HepG2 (cell line): ENCODE measurements around the gene PANK2. TPM values are rescaled to one million over a fixed set of nuclear protein-coding genes. Genes with fewer than 3 reads are reported as not detected.

ENCODE experiments used
- CREB1 ChIP-seq, 2 experiments: fragments of 450-650 bp in 1 of 2; IDR thresholded peaks; 2 replicates each; pipeline ENCODE4 v1.6.1; 2016 to 2017; ENCODE audit warnings: control low read depth in 1 of 2, mild to moderate bottlenecking in 1 of 2, missing compliant biosample characterization in 1 of 2, missing genetic modification characterization in 1 of 2
- CREM ChIP-seq, 2 experiments: sonication (generic) in 1 of 2; formaldehyde crosslinking in 1 of 2; IDR thresholded peaks; 2 replicates each; pipeline versions ENCODE4 v1.4.0 to v1.6.1; 2016 to 2020; ENCODE audit warnings: antibody characterized with exemption in 1 of 2, mild to moderate bottlenecking in 1 of 2, missing genetic modification reagents in 1 of 2
- EP300 ChIP-seq, 3 experiments: sonication (generic) in 1 of 3; formaldehyde crosslinking in 1 of 3; IDR thresholded peaks; 2 replicates each; pipeline versions ENCODE4 v1.5.1 to v1.6.1; 2011 to 2020; ENCODE audit warnings: low read depth in 2 of 3, low read length in 2 of 3, borderline replicate concordance in 1 of 3, improper control_type of control experiment in 1 of 3, mild to moderate bottlenecking in 1 of 3, missing genetic modification reagents in 1 of 3, moderate library complexity in 1 of 3
- FOXK2 ChIP-seq: fragments of 450-650 bp; IDR thresholded peaks from 2 replicates; pipeline ENCODE4 v1.6.1; 2016
- HNRNPL ChIP-seq: fragments of 200-400 bp; formaldehyde crosslinking; IDR thresholded peaks from 2 replicates; pipeline ENCODE4 v1.6.1; 2017; ENCODE audit warnings: mild to moderate bottlenecking, low read depth, low read length
- HNRNPUL1 ChIP-seq: fragments of 200-400 bp; formaldehyde crosslinking; IDR thresholded peaks from 2 replicates; pipeline ENCODE4 v1.6.1; 2017; ENCODE audit warnings: low read depth, mild to moderate bottlenecking, low read length, moderate library complexity
- MXD4 ChIP-seq: IDR thresholded peaks from 2 replicates; pipeline ENCODE4 v1.6.1; 2016; ENCODE audit warnings: mild to moderate bottlenecking, missing biosample characterization, missing genetic modification reagents
- NFE2 ChIP-seq: sonication (generic); formaldehyde crosslinking; IDR thresholded peaks from 2 replicates; pipeline ENCODE4 v1.4.0; 2020; ENCODE audit warnings: missing genetic modification reagents
- NFE2L2 ChIP-seq: fragments of 150-350 bp; IDR thresholded peaks from 2 replicates; pipeline ENCODE4 v1.6.1; 2014; ENCODE audit warnings: low read length
- SIN3A ChIP-seq: IDR thresholded peaks from 2 replicates; pipeline ENCODE4 v1.6.1; 2011; ENCODE audit warnings: low read depth, mild to moderate bottlenecking, control low read depth, low read length, borderline replicate concordance
- TEAD3 ChIP-seq: optimal IDR thresholded peaks from 2 replicates; pipeline ENCODE3; 2016; ENCODE audit warnings: borderline replicate concordance
- ZBTB7B ChIP-seq: sonication (generic); formaldehyde crosslinking; IDR thresholded peaks from 2 replicates; pipeline ENCODE4 v1.4.0; 2020; ENCODE audit warnings: missing genetic modification reagents
- ZNF230 ChIP-seq: sonication (generic); formaldehyde crosslinking; IDR thresholded peaks from 2 replicates; pipeline ENCODE4 v1.4.0; 2020; ENCODE audit warnings: mild to moderate bottlenecking, missing genetic modification reagents
- ZNF496 ChIP-seq: sonication (generic); formaldehyde crosslinking; IDR thresholded peaks from 2 replicates; pipeline ENCODE4 v1.8.1; 2023; ENCODE audit warnings: mild to moderate bottlenecking, moderate library complexity, missing genetic modification reagents; ENCODE audit not compliant: insufficient replicate concordance
- ZNF556 ChIP-seq: sonication (generic); formaldehyde crosslinking; IDR thresholded peaks from 2 replicates; pipeline ENCODE4 v1.4.0; 2020; ENCODE audit warnings: mild to moderate bottlenecking, missing genetic modification reagents, borderline replicate concordance
- ZNF616 ChIP-seq: sonication (generic); formaldehyde crosslinking; IDR thresholded peaks from 2 replicates; pipeline ENCODE4 v1.5.0; 2020; ENCODE audit warnings: low read depth, mild to moderate bottlenecking, missing genetic modification reagents
- ZNF691 ChIP-seq: sonication (generic); formaldehyde crosslinking; IDR thresholded peaks from 2 replicates; pipeline ENCODE4 v1.4.0; 2020; ENCODE audit warnings: missing genetic modification reagents, low read depth, mild to moderate bottlenecking, borderline replicate concordance
- ZSCAN30 ChIP-seq: sonication (generic); formaldehyde crosslinking; IDR thresholded peaks from 2 replicates; pipeline ENCODE4 v1.5.0; 2020; ENCODE audit warnings: mild to moderate bottlenecking, missing genetic modification reagents
- polyA plus RNA-seq, 8 experiments: library from polyadenylated mRNA; depleted of rRNA in 3 of 8; stranded (reverse) in 7 of 8; unstranded in 1 of 8; fragments of >200 nt; fragmentation: Illumina TruSeq in 4 of 8; extraction: Trizol in 4 of 8; gene quantifications; 2 replicates each; pipeline versions ENCODE4 v1.2.1 to v1.2.3, GENCODE V29; 2011 to 2016; ENCODE audit warnings: low read depth in 4 of 8, missing spikeins in 1 of 8, mixed read lengths in 1 of 8; ENCODE audit not compliant: insufficient read depth in 1 of 8
- total RNA-seq, 5 experiments: library from RNA; depleted of rRNA; stranded (reverse); fragments of >200 nt; fragmentation: Illumina TruSeq; extraction: Trizol; gene quantifications; 2 replicates each; pipeline ENCODE4 v1.2.3, GENCODE V29; 2016; ENCODE audit warnings: low read depth in 1 of 5
- TF ChIP-seq, protein P1 (sequence below), 2 experiments: sonication (generic) in 1 of 2; formaldehyde crosslinking in 1 of 2; IDR thresholded peaks; 2 replicates each; pipeline versions ENCODE4 v1.4.0 to v1.6.1; 2018 to 2020; ENCODE audit warnings: missing genetic modification reagents in 2 of 2, borderline replicate concordance in 1 of 2, low read depth in 1 of 2, mild to moderate bottlenecking in 1 of 2, missing biosample characterization in 1 of 2
- TF ChIP-seq, protein P2 (sequence below): sonication (generic); formaldehyde crosslinking; IDR thresholded peaks from 2 replicates; pipeline ENCODE4 v1.5.1; 2020; ENCODE audit warnings: mild to moderate bottlenecking, missing genetic modification reagents

The PANK2 gene
- total and polyA plus RNA-seq, 2 of the 13 experiments (the other 11 are each of a cell fraction or from before 2014, with no cell fraction given): 39.2 to 123 TPM

- TF ChIP-seq, protein P1, sequence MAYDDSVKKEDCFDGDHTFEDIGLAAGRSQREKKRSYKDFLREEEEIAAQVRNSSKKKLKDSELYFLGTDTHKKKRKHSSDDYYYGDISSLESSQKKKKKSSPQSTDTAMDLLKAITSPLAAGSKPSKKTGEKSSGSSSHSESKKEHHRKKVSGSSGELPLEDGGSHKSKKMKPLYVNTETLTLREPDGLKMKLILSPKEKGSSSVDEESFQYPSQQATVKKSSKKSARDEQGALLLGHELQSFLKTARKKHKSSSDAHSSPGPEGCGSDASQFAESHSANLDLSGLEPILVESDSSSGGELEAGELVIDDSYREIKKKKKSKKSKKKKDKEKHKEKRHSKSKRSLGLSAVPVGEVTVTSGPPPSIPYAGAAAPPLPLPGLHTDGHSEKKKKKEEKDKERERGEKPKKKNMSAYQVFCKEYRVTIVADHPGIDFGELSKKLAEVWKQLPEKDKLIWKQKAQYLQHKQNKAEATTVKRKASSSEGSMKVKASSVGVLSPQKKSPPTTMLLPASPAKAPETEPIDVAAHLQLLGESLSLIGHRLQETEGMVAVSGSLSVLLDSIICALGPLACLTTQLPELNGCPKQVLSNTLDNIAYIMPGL (CRISPR knock-in tag; IDR thresholded peaks at IDR 0.05; ENCODE audit: borderline replicate concordance in 1 of 2, low read depth in 1 of 2): peak; percentile 89 to 97; a peak in 3 of 4 replicates
- 0 out of 2 replicates have a peak, but pooled peaks have one; percentile 71 for TF ChIP-seq HNRNPUL1
- TF ChIP-seq CREM (IDR thresholded peaks at IDR 0.05): no peak
- TF ChIP-seq CREM (CRISPR knock-in tag; IDR thresholded peaks at IDR 0.05): 0 out of 2 replicates have a peak, but pooled peaks have one; percentile 6
- no peak for TF ChIP-seq ZNF691 (CRISPR knock-in tag)
- TF ChIP-seq ZNF556 (CRISPR knock-in tag): 0 out of 2 replicates have a peak, but pooled peaks have one; percentile 25
- peak; percentile 93 for TF ChIP-seq ZBTB7B (CRISPR knock-in tag)
- TF ChIP-seq FOXK2: no peak
- TF ChIP-seq ZSCAN30 (CRISPR knock-in tag): peak; percentile 97
- no peak for TF ChIP-seq ZNF496 (CRISPR knock-in tag)
- no peak for TF ChIP-seq NFE2L2
- peak; percentile 16 for TF ChIP-seq TEAD3 (CRISPR knock-in tag)
- TF ChIP-seq ZNF616 (CRISPR knock-in tag): peak; percentile 75; the same call in 1 of the 2 replicates
- TF ChIP-seq EP300 (IDR thresholded peaks at IDR 0.05; ENCODE audit: low read depth in 2 of 2, low read length in 2 of 2): peak in 1 of 2 experiments; percentile 10; a peak in 1 of 4 replicates
- TF ChIP-seq EP300 (CRISPR knock-in tag; IDR thresholded peaks at IDR 0.05; ENCODE audit: borderline replicate concordance): no peak
- TF ChIP-seq, protein P2, sequence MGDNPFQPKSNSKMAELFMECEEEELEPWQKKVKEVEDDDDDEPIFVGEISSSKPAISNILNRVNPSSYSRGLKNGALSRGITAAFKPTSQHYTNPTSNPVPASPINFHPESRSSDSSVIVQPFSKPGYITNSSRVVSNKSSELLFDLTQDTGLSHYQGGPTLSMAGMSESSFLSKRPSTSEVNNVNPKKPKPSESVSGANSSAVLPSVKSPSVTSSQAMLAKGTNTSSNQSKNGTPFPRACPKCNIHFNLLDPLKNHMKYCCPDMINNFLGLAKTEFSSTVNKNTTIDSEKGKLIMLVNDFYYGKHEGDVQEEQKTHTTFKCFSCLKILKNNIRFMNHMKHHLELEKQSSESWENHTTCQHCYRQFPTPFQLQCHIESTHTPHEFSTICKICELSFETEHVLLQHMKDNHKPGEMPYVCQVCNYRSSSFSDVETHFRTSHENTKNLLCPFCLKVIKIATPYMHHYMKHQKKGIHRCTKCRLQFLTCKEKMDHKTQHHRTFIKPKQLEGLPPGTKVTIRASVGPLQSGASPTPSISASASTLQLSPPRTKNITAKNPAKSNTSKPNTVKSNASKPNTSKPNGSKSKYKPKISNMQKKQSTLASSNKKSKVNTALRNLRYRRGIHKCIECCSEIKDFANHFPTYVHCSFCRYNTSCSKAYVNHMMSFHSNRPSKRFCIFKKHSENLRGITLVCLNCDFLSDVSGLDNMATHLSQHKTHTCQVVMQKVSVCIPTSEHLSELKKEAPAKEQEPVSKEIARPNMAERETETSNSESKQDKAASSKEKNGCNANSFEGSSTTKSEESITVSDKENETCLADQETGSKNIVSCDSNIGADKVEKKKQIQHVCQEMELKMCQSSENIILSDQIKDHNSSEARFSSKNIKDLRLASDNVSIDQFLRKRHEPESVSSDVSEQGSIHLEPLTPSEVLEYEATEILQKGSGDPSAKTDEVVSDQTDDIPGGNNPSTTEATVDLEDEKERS (CRISPR knock-in tag): no peak; the same call in 1 of the 2 replicates
- TF ChIP-seq ZNF230 (CRISPR knock-in tag): peak; percentile 85
- TF ChIP-seq SIN3A: peak; percentile 84; the same call in 1 of the 2 replicates
- TF ChIP-seq MXD4 (CRISPR knock-in tag): peak; percentile 90
- no peak for TF ChIP-seq NFE2
- no peak for TF ChIP-seq HNRNPL
- peak; percentile 31; the same call in 1 of the 2 replicates for TF ChIP-seq CREB1 (IDR thresholded peaks at IDR 0.05)
- TF ChIP-seq CREB1 (CRISPR knock-in tag; IDR thresholded peaks at IDR 0.05): no peak
These were observed 42.3 kb upstream of the PANK2 start, which contains the start of gene MAVS (continued) for GRCh38 chr20:3846740-3847428.
